Activated naive CD8-positive, alpha-beta T cell treated with anti-CD3 and anti-CD28 coated beads, Interleukin-2, amount 50 U/mL, for 16 hours (primary cell): Measurements from ENCODE around the gene WBP4.
"Not testable (repeated sequence)": the region's sequence is repeated elsewhere in the genome, so short reads cannot be mapped to it uniquely, and the experiment has no call there.

Source experiments
- DNase-seq: peaks from one replicate; pipeline ENCODE4 v3.0.0-alpha.2; 2020; ENCODE audit warnings: low read depth, low spot score

WBP4 gene, protein sequence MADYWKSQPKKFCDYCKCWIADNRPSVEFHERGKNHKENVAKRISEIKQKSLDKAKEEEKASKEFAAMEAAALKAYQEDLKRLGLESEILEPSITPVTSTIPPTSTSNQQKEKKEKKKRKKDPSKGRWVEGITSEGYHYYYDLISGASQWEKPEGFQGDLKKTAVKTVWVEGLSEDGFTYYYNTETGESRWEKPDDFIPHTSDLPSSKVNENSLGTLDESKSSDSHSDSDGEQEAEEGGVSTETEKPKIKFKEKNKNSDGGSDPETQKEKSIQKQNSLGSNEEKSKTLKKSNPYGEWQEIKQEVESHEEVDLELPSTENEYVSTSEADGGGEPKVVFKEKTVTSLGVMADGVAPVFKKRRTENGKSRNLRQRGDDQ

DNA sequence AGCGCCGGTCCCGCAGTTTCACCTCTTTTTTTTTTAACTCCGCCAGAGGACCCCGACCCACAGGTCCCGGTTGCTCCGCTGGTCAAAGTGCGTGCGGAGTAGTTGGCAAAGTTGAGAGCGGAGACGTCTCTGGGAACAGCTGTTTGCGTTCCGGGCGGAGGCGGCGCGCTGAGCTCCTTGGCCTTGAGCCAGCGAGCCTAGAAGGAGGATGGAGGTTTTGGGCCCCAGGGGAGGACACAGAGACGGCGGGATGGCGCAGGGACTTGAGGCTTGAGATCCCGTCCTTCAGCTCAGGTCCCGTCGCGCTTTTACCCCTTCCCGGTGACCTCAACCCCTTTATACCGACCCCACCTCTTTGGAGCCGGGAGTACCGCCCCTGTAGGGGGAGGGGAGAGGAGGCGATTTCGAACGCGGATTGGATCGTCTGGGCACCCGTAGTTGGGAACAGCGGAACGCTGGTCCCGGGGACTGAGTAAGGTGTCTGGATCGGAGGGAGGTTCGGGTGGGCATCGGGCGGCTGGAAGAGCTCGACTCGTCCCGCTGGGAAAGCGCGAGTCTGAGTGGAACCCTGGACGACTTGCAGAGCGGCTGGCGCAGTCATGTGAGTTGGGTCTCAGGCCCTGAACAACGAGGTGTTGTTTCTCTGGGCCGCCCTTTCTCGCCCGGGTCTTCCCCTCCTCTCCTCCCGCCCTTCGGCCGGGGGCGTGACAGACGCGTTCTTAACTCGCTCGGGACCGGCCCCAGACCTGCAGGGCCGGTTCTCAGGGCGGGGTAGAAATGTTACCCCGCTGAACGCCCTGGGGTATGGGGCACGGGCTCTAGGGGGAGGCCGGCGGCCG is at the start of gene WBP4:
WBP4 (plus strand) TSS at position 435 of the 839 bp plus-strand sequence; CDS start at position 600, 165 bp downstream.
- peak; percentile 63 for DNase-seq

DNA sequence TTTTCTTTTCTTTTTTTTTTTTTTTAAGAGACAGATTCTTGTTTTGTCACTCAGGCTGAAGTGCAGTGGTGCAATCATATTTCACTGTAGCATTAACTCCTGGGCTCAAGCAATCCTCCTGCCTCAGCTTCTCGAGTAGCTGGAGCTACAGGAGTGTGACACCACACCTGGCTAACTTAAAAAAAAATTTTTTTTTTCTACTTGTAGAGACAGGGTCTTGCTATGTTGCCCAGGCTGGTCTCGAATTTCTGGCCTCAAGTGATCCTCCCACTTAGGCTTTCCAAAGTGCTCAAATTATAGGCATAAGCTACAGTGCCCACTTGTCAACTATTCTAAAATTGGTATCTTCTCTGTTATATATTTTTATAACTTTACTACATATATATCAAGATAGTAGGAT is 48.8 kb upstream of the WBP4 start:
- no peak for DNase-seq

DNA sequence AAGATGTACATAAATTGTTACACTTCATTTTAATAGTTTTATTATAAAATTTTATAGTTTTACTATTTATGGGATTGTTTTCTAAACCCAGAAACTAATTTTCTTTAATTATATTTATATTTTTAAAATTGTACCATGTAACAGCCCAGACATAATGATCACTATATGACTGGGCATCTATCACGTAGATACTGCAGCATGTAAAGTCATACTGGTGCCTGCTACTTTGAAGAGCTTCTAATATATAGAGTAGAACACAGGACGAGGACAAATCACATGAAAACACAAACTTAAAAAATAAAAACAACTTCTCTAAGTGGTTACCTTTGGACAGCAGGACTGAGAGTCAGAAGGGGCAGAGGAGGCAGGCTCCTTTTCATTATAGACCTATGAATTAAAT is 47.5 kb upstream of the WBP4 start:
- no peak for DNase-seq

DNA sequence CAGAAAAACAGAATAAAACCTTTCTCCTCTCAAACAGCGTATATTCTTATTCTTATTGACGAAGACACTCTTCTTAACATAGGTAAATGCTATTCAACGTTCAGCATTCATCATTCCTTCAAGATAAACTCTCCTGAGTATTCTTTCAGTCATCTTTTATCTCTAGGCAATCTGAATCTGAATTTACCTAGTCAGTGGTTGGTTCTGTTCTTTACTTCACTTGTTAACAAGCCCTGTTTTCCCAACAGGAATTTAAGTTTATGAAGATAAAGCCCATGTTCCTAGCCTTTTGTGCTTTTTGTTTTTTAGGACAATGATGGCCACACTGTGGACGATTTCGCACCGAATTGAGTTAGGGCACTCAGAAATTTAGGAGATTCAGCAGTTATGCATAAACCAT is 45.4 kb upstream of the WBP4 start:
- DNase-seq, result no peak

DNA sequence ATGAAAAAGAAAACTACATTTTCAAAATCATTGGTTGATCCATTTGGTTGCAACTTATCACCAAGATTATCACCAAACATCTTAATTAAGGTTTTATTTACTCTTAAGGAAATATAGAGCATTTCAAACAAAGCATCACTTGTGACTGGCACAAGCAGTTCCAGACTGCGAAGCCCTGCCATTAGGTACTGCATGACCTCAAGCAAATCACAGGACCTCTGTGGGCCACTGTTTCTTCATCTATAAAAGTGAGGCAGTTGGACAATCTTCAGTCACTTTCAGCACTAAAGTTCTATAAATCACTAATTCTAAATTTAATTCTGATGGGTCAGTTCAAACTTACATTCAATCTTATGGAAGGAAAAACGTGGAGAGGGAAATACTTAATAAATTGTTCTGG is 44.1 kb upstream of the WBP4 start:
- DNase-seq, result no peak

DNA sequence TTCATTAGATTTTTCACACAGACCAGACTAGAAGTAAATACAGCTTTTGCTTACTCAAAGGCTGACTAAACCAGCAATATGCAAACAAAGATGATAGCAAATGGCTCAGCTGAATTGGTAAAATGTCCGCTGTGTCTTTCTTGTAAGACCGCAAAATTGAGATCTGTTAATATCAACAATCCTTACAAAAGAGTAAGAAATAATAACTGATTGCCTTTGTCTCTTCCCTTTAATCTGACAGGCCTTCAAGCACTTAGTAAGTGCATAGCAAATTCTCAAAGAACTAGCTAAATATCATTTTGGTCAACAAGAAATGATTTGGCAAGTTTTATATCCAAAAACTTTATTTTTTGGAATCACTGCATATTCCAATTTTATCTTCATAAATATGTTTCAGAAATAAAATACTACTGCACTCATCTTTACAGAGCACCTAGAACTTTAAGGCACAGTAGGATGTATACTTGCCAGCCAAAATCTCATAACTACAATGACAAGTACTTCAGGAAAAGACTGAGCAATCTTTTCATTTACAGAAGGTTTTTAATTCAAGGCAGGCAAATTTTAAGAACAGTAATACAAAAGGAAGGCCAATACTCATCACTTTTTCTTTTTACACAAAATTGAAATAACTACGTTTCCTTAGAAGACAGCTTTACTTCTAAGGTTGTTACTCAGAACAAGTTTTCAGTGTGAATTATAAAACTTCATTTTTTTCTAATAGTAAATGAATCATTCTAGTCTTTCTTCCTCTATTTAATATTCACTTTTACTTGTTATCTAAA is 43.3 kb upstream of the WBP4 start:
- DNase-seq, result no peak

DNA sequence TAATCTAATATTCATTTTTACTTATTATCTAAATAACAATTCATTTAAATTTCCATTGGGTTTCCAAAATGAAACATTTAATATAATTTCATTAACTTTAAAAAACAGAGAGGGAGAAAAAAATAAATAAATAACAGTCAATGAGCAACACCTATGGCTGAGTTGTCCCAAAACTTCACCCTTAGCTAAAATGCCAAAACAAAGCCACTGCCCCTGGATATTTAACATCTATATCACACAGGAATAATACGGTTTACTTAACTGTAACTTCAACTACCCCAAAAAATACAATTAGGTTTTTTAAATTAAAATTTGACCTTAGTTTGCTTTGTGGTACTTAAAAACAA is 42.7 kb upstream of the WBP4 start:
- DNase-seq, result no peak

DNA sequence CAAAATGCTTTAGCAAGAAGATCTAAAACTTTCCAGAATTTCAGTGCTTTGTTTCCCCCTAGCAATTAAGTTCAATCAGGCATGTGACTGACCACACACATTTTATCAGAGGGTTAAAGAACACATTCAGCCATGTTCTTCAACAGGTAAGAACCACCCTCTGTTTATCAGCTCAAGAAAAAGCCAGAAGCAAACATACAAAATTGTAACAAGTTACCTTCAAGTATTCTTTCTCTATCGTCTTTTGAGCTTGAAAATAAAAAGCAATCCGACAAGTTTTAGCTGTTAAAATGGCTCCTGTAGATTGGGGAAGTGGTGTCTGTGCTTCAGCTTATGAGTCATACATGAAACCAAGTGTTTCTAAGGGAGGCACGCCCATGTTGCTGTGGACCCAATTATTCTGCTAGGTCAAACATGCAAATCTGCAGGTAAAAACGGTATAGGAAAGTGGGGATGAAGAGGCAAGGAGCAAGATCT is 42.3 kb upstream of the WBP4 start, which contains the start of gene ELF1:
ELF1 (minus strand) TSS at position 306 of the 477 bp plus-strand sequence. CDS start 37,262 bp downstream, outside the sequence.
- DNase-seq, result peak; percentile 11

DNA sequence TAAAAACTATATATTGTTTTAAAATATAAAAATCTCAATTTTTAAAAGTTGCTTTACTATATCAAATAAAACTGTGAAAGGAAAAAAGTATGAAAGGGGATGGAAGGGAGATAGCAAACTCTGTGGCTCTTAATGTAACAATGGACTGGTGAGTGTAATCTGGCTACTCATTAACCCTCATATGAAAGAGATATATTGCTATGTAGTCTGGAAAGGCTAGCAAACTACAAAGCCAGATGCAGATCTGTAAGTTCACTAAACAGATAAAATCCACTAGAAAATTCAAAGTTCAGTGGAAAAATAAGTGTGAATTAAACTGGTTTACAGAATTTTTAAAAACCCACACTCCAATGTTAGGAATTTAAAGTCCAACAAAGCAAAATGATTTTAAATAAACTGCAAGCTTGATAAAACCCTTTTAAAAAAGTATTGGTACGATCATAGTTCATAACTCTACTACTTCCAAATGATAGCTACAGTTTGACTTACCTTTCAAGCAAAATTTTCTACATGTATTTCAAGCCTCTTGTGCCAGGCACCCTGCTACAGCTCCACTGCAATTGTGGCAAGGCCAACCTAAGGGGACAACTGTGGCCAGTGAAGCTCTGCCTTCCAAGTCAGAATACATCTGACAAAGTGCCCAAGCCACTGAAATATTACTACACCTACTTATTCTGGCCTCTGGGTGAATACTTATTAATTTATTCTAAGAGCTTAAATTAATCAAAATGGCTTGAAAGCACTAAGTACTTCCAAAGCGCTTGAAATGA is 41.5 kb upstream of the WBP4 start:
- no peak for DNase-seq

DNA sequence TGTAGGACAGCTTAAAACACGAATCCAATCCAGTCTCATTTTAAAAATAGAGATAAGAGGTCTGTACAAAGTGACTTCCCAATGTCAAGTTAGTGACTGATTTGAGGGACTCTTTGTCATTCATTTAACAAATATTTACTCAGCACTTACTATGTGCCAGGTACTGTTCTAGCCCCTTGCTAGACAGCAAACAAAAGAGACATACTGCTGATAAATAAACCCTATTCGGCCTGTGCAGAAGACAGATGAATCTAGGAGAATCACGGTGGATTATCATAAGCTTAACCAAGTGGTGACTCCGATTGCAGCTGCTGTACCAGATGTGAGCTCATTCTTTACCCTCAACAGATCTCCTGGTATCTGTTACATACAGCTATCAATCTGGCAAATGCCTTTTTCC is 35.8 kb upstream of the WBP4 start:
- DNase-seq, result no peak

DNA sequence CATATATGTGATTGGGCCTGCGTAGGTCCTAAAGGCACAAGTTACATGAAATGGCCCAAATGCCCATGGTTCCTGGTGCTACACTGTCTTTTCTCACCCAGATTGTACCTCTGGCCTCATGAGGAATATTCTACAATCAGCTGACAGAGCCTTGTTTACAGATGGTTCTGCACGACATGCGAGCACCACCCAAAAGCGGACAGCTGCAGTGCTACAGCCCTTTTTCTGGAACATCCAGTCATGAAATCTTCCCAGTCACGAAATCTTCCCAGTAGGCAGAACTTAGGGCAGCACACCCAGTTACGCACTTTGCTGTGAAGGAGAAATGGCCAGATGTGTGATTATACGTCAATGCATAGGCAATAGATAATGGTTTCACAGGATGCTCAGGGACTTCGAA is 34.5 kb upstream of the WBP4 start:
- no peak for DNase-seq

DNA sequence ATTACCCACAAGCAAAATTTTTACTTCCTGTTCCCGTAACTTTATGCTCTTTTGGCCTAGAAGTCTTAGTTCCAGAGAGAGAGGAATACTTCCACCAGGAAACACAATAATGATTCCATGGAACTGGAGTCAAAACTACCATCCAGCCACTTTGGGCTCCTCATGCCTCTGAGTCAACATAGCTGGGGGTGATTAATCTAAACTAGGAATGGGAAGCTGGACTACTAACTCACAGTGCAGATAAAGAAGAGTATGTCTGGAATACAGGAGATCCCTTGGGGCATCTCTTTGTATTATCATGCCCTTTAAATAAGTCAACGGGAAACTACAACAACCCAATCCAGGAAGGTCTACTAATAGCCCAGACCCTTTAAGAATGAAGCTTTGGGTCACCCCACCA is 33.3 kb upstream of the WBP4 start:
- no peak for DNase-seq

DNA sequence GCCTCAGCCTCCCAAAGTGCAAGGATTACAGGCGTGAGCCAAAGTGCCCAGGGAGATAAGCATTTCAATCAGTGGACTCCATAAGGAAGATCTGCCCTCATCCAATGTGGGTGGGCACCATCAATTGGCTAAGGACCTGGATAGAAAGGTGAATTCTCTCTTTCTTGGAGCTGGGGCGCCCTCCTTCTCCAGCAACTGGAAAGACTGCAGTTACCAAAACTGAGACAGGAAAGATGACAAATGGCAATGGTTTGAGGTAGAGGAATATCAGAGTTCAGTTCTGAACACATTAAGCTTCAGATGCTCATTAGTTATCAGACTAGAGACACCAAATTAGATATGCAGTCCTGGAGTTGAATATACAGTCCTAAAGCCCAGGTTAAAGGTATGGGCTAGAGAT is 31.7 kb upstream of the WBP4 start:
- no peak for DNase-seq

DNA sequence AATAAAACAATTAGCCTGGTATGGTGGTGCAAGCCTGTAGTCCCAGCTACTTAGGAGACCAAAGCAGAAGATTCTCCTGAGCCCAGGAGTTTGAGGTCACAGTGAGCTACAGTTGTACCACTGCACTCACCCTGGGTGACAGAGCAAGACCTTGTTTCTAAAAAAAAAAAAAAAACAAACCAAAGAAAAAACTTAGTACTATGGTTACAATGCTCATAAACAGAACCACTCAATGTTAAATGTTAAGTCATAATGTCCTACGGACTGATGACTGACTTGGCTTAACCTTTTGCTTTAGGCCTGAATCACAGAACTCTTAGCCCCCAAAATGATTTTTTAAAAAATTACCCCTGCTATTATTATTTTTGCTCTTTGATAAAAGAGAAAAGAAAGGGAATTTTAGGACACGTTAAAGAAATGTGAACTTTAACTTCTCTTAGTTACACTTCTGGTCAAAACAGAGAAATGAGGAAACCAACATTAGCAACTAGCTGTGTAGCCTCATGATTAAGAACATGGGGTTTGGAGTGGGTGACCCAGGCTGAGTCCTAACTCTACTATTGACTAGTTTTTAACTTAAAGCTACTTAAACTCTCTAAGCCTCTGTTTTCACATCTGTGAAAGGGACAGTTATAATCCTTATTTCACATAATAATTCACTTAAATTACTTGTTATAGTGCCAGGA is 28.5 kb upstream of the WBP4 start:
- no peak for DNase-seq

DNA sequence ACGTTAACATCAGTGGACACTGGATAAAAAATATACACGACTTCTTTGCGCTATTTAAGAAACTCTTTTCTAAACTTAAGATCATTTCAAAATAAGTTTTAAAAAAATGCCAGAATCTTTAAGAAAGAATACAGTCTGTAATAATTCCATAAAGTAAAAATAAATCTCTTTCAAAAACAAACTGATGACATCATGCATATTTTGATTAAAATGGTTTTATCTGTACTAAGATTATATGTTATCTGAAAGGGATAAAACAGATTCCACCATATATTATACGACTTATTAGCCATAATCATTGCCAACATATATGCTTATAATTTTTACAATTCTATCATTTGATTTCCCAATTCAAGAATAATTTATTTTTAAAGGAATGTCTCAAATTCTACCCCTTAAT is 26.9 kb upstream of the WBP4 start:
- no peak for DNase-seq

DNA sequence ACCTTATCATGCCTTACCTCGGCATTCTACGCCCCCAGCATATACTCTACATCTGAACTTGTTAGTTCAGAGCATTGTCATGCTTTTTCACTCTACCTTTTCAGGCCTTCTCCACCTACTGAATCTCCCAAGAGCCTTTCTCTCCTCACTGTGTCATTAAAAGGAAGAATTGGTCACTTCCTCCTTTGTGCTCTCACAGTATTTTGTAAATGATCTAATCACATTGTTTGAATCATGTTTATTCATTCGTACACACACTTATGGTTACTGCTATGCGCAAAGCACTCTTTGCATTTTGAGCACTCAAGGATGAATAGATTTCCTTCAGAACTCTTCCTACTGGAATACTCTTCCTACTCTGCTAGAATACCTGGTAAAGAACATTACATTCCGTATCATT is 26.4 kb upstream of the WBP4 start:
- DNase-seq, result no peak

DNA sequence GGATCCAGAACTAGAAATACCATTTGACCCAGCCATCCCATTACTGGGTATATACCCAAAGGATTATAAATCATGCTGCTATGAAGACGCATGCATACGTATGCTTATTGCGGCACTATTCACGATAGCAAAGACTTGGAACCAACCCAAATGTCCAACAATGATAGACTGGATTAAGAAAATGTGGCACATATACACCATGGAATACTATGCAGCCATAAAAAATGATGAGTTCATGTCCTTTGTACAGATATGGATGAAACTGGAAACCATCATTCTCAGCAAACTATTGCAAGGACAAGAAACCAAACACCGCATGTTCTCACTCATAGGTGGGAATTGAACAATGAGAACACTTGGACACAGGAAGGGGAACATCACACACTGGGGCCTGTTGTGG is 24.8 kb upstream of the WBP4 start:
- not testable (repeated sequence) for DNase-seq

DNA sequence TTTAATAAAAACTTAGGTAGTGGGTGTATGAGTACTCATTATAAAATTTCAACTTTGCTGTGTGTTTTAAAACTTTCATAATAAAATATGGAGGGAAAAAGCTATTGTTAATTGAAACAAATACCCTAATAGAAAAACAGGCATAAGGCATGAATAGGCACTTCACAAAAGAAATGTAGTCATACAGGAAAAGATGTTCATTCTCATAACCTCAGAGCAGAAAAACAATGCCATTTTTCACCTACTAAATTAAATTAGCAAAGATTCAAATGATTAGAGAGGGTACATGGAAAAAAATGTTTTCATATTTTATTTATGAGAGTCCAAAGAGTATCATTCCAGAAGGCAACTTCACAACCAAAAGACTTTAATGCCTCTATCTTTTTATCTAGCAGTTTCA is 21.6 kb upstream of the WBP4 start:
- no peak for DNase-seq

DNA sequence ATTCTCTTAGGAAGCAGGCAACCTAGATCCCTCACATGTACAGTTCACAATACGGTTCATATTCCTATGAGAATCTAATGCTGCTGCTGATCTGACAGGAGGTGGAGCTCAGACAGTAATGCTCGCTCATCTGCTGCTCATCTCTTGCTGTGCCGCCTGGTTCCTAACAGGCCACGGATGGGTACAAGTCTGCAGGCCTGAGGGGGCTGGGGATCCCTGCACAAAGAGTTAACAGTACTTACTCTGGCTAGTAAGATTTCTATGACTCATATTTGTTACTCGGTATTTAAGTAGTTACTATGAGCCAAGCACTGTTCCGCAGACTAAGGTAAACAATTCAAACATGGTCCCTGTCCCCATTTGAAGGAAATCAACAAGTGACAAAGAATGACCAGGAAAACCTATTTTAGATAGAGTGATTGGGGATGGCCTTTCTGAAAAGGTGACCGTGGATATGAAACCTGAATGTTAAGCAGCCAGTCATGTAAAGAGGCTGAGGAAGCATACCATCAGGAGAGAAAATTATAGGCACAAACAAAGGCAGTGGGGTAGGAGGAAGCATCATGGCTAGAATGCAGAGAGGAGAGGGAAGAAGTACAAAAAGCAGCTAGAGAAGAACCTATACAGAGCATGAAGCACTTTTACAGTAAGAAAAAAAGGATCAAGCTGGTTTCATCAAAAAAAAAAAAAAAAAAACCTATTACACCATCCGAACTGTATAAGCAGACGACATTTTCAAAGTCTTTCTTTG is 20.6 kb upstream of the WBP4 start:
- no peak for DNase-seq

DNA sequence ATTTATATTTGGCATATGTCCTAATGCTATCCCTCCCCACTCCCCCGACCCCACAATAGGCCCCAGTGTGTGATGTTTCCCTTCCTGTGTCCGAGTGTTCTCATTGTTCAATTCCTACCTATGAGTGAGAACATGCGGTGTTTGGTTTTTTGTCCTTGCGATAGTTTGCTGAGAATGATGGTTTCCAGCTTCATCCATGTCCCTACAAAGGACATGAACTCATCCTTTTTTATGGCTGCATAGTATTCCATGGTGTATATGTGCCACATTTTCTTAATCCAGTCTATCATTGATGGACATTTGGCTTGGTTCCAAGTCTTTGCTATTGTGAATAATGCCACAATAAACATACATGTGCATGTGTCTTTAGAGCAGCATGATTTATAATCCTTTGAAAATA is 18.9 kb upstream of the WBP4 start:
- DNase-seq, result not testable (repeated sequence)
